Vagina (tissue), 2 donors: ENCODE measurements around the gene ADCY1.

Experiments used
- POLR2A ChIP-seq, 2 donors: fragments of 450-650 bp; IDR thresholded peaks; one replicate each; pipeline ENCODE4 v1.6.1; 2017; ENCODE audit warnings: antibody characterized with exemption in 2 of 2, mild to moderate bottlenecking in 2 of 2, moderate library complexity in 2 of 2
- TF ChIP-seq, protein P1 (sequence below), 3 experiments: fragments of 450-650 bp in 2 of 3; fragments of 200-600 bp in 1 of 3; sonication (generic) in 1 of 3; IDR thresholded peaks; one replicate each; pipeline ENCODE4 v1.5.1; 2017 to 2019; ENCODE audit warnings: antibody characterized with exemption in 3 of 3, mild to moderate bottlenecking in 2 of 3, moderate library complexity in 2 of 3

DNA sequence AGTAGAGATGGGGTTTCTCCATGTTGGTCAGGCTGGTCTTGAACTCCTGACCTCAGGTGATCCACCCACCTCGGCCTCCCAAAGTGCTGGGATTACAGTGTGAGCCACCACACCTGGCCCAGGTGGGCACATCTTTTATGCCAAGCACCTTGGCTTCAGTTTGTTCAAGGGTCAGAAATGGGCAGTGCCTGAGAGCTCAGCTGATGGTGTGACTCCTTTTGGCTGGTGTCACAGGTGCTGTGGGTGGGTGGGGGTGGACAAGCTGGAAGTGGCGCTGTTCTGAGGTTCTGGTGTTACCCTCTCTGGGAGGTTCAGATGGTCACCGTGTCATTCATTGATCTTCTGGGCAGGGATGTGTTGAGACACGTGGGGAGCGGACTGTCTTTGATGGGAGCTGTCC is 11.5 kb downstream of the ADCY1 start:
- no peak for TF ChIP-seq POLR2A (IDR thresholded peaks at IDR 0.05)
- TF ChIP-seq, protein P1, sequence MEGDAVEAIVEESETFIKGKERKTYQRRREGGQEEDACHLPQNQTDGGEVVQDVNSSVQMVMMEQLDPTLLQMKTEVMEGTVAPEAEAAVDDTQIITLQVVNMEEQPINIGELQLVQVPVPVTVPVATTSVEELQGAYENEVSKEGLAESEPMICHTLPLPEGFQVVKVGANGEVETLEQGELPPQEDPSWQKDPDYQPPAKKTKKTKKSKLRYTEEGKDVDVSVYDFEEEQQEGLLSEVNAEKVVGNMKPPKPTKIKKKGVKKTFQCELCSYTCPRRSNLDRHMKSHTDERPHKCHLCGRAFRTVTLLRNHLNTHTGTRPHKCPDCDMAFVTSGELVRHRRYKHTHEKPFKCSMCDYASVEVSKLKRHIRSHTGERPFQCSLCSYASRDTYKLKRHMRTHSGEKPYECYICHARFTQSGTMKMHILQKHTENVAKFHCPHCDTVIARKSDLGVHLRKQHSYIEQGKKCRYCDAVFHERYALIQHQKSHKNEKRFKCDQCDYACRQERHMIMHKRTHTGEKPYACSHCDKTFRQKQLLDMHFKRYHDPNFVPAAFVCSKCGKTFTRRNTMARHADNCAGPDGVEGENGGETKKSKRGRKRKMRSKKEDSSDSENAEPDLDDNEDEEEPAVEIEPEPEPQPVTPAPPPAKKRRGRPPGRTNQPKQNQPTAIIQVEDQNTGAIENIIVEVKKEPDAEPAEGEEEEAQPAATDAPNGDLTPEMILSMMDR (IDR thresholded peaks at IDR 0.05): no peak
